Thoracic aorta (tissue), 2 donors: ENCODE data around the gene DOK3. TPM values are rescaled to one million over a fixed set of nuclear protein-coding genes. Genes with fewer than 3 reads are reported as not detected.

ENCODE experiments used
- ATAC-seq: fragments of 150-250 bp; one replicate; pipeline ENCODE4 v1.8.0; 2017; ENCODE audit warnings: low read depth; ENCODE audit not compliant: insufficient number of reproducible peaks, low FRiP score
- DNase-seq: peaks from one replicate; pipeline ENCODE4 v3.0.0-alpha.2; 2020; ENCODE audit warnings: low spot score
- H3K27ac ChIP-seq, 2 donors: fragments of 200-600 bp; sonication (generic); 1 replicate in 1 of 2; 2 replicates in 1 of 2; pipeline ENCODE4 v1.5.1; 2016; ENCODE audit warnings: mild to moderate bottlenecking in 2 of 2, moderate library complexity in 2 of 2
- H3K27me3 ChIP-seq: fragments of 200-600 bp; sonication (generic); replicated peaks from 2 replicates; pipeline ENCODE4 v1.6.0; 2016; ENCODE audit warnings: mild to moderate bottlenecking; ENCODE audit not compliant: insufficient read depth
- H3K36me3 ChIP-seq: fragments of 200-600 bp; sonication (generic); one replicate; pipeline ENCODE4 v1.5.1; 2016
- H3K4me1 ChIP-seq, 2 donors: fragments of 200-600 bp; sonication (generic); 1 replicate in 1 of 2; 2 replicates in 1 of 2; pipeline versions ENCODE4 v1.5.1 to v1.6.0; 2016; ENCODE audit warnings: low read depth in 2 of 2, mild to moderate bottlenecking in 1 of 2; ENCODE audit not compliant: control insufficient read depth in 1 of 2
- H3K4me3 ChIP-seq: fragments of 200-600 bp; sonication (generic); 2 replicates; pipeline ENCODE4 v1.5.1; 2016; ENCODE audit warnings: mild to moderate bottlenecking
- H3K9me3 ChIP-seq: fragments of 200-600 bp; sonication (generic); 2 replicates; pipeline ENCODE4 v1.5.1; 2016
- total RNA-seq, 2 donors: library from RNA; depleted of rRNA; stranded (reverse); fragments of >200 nt; gene quantifications; one replicate each; pipeline versions ENCODE4 v1.1.0 to v1.2.3, GENCODE V29; 2016
- TF ChIP-seq, protein P1 (sequence below): fragments of 200-600 bp; sonication (generic); IDR thresholded peaks from one replicate; pipeline ENCODE4 v1.5.1; 2019; ENCODE audit warnings: antibody characterized with exemption

The DOK3 gene
- total RNA-seq, 2 donors from 2014 or later: 20.5 to 35.6 TPM

GRCh38 chr5:177513500-177513899 is 3.9 kb upstream of the DOK3 start:
- peaks cover 42% of the 10 kb centered on the region for H3K36me3 ChIP-seq

DNA sequence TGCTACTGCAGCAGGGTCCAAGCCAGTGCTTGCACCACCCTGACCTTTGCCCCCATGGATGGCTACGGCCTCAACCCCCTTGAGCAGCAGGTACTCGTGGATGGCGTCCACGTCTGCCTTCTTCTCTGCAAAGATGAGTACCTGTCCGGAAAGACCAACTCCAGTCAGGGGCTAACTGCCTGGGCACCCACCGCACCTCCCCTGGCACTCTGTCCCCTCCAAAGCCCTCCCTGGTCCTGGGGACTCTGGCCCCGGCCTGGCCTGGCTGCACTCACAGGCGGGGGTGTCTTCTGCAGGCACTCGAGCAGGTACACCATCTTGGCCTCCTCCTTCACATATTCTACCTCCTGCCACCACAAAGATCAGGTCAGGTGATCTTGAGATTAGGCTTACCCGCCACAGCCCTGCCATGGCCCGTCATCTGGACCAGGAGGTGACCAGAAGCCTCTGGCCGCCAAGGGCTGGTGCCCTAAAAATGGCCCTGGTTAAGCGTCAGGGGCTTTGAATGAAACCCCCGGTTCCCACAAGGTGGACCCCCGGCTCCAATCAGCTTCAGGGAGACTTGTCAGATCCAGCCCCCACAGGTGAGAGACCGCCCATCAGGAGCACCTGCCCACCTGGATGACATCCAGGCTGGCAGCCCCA is 3.2 kb upstream of the DOK3 start:
- no peaks in the 10 kb centered on the region for H3K9me3 ChIP-seq
- H3K27me3 ChIP-seq: no peaks in the 10 kb centered on the region
- DNase-seq (no peak), ATAC-seq (no peak)
- TF ChIP-seq, protein P1, sequence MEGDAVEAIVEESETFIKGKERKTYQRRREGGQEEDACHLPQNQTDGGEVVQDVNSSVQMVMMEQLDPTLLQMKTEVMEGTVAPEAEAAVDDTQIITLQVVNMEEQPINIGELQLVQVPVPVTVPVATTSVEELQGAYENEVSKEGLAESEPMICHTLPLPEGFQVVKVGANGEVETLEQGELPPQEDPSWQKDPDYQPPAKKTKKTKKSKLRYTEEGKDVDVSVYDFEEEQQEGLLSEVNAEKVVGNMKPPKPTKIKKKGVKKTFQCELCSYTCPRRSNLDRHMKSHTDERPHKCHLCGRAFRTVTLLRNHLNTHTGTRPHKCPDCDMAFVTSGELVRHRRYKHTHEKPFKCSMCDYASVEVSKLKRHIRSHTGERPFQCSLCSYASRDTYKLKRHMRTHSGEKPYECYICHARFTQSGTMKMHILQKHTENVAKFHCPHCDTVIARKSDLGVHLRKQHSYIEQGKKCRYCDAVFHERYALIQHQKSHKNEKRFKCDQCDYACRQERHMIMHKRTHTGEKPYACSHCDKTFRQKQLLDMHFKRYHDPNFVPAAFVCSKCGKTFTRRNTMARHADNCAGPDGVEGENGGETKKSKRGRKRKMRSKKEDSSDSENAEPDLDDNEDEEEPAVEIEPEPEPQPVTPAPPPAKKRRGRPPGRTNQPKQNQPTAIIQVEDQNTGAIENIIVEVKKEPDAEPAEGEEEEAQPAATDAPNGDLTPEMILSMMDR: no peak
- no peak overlapping the region for H3K4me3 ChIP-seq
- no peak overlapping the region for H3K27ac ChIP-seq
- peaks cover 10 to 14% of the 10 kb centered on the region in 2 donors for H3K4me1 ChIP-seq
- peaks cover 42% of the 10 kb centered on the region for H3K36me3 ChIP-seq

More at GRCh38 chr5:177513500-177513899, 3.9 kb upstream of the DOK3 start:
- Histone ChIP-seq H3K27me3 (no peaks in the 10 kb centered on the region), H3K4me3 (no peak overlapping the region), H3K4me1 (peaks cover 10 to 14% of the 10 kb centered on the region in 2 donors), H3K27ac (no peak overlapping the region), H3K9me3 (no peaks in the 10 kb centered on the region)
- no peak for DNase-seq
- no peak for ATAC-seq
- TF ChIP-seq, protein P1: no peak

DNA sequence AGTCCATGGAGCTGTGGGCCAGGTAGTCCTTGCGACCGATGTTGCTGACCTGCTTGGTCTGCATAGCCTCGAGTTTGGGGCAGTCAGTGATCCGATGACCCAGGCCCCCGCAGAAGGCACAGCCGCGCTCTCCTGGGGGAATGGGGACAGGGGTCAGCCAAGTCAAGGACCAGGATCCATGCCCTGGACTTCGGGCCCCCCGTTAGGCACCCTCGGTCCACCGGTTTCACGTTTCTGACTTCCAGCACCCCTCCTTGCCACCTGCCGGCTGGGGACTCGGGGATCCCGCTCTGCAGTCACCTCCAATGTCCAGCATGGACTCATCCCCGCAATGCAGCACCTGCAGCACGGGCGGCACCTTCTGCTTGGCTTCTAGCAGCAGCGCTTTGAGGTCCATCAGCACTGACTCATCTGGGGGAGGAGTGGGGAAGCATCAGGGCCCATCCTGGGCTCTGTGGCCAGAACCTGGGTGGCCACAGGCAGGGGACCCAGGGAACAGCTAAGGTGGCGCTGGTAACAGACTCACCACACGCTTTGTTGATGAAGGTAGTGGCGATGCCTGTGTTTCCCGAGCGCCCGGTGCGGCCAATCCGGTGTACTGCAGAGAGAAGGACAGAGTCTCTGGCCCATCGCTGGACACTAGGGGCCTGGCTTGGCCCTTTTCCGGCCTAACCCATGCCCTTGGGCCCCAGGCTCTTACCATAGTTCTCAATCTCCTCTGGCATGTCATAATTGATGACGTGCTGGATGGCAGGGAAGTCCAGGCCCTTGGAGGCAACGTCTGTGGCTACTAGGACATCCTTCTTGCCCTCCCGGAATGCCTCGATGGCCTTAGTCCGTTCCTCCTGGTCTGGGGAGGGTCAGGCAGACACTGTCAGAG is 2.4 kb upstream of the DOK3 start:
- ATAC-seq (no peak), DNase-seq (no peak)
- Histone ChIP-seq H3K9me3 (no peaks in the 10 kb centered on the region), H3K27ac (no peak overlapping the region), H3K4me3 (no peak overlapping the region), H3K27me3 (no peaks in the 10 kb centered on the region), H3K4me1 (peaks cover 10 to 14% of the 10 kb centered on the region in 2 donors), H3K36me3 (peaks cover 42% of the 10 kb centered on the region)
- TF ChIP-seq, protein P1: no peak

GRCh38 chr5:177511181-177511580 is 1.6 kb upstream of the DOK3 start:
- no peaks in the 10 kb centered on the region for H3K9me3 ChIP-seq
- no peak for DNase-seq
- H3K36me3 ChIP-seq: peaks cover 42% of the 10 kb centered on the region

More at GRCh38 chr5:177511181-177511580, 1.6 kb upstream of the DOK3 start:
- Histone ChIP-seq H3K4me3 (no peak overlapping the region), H3K27me3 (no peaks in the 10 kb centered on the region), H3K4me1 (peaks cover 9 to 13% of the 10 kb centered on the region in 2 donors), H3K27ac (peak overlapping the region in 1 of 2 donors; percentile 5)
- TF ChIP-seq, protein P1: no peak
- no peak for ATAC-seq
